Measurements from ENCODE around the gene KLK14.

- TF ChIP-seq CTCF (optimal IDR thresholded peaks at IDR 0.05 in 1 of 3, IDR thresholded peaks at IDR 0.05 in 1 of 3, conservative IDR thresholded peaks at IDR 0.05 in 1 of 3; ENCODE audit: extremely low read depth in 1 of 3, insufficient read depth in 2 of 3, low read length in 3 of 3) (peak in 1 of 3 experiments; percentile 25), EZH2 (IDR thresholded peaks at IDR 0.05; ENCODE audit: low read length) (no peak)
Observed at GRCh38 chr19:51091895-51092873, 9.5 kb upstream of the KLK14 start.
